HG03432 (cell line): Measurements from ENCODE around the gene LMX1B.

Source experiments
- ATAC-seq: cut with Tn5 transposase; IDR thresholded peaks from one replicate; pipeline ENCODE4 v1.9.1; 2021; ENCODE audit warnings: mild to moderate bottlenecking, moderate library complexity; ENCODE audit not compliant: unreplicated experiment

LMX1B gene

GRCh38 chr9:126617003-126617822 lies 3.5 kb downstream of the LMX1B start:
- ATAC-seq = no peak

- no peak for ATAC-seq
These were observed 4.1 kb downstream of the LMX1B start for GRCh38 chr9:126617823-126618165.

- no peak for ATAC-seq
These were observed 4.5 kb downstream of the LMX1B start for GRCh38 chr9:126618190-126618584.

- no peak for ATAC-seq
These were observed 5.0 kb downstream of the LMX1B start for GRCh38 chr9:126618585-126619360.

- no peak for ATAC-seq
These were observed 5.8 kb downstream of the LMX1B start for GRCh38 chr9:126619361-126620135.

- ATAC-seq = no peak
These were observed 6.8 kb downstream of the LMX1B start for GRCh38 chr9:126620478-126620877.

GRCh38 chr9:126621061-126621918 lies 7.6 kb downstream of the LMX1B start:
- no peak for ATAC-seq

GRCh38 chr9:126621919-126622735 lies 8.4 kb downstream of the LMX1B start:
- no peak for ATAC-seq

GRCh38 chr9:126623314-126623666 lies 9.6 kb downstream of the LMX1B start:
- no peak for ATAC-seq

- no peak for ATAC-seq
These were observed 10.1 kb downstream of the LMX1B start for GRCh38 chr9:126623667-126624478.

GRCh38 chr9:126624479-126624826 lies 10.7 kb downstream of the LMX1B start:
- no peak for ATAC-seq

GRCh38 chr9:126624912-126625311 lies 11.2 kb downstream of the LMX1B start:
- no peak for ATAC-seq

GRCh38 chr9:126625329-126626126 lies 11.8 kb downstream of the LMX1B start:
- ATAC-seq = no peak

GRCh38 chr9:126626127-126626925 lies 12.6 kb downstream of the LMX1B start:
- no peak for ATAC-seq

GRCh38 chr9:126626926-126627233 lies 13.2 kb downstream of the LMX1B start:
- ATAC-seq = no peak

GRCh38 chr9:126628146-126628545 lies 14.4 kb downstream of the LMX1B start:
- ATAC-seq = no peak

- ATAC-seq = no peak
These were observed 15.4 kb downstream of the LMX1B start for GRCh38 chr9:126628969-126629674.
